GM19452 (cell line): Measurements from ENCODE around the gene ZBTB1.
"Not testable (repeated sequence)": the region's sequence is repeated elsewhere in the genome, so short reads cannot be mapped to it uniquely, and the experiment has no call there.

Source experiments
- ATAC-seq: cut with Tn5 transposase; IDR thresholded peaks from one replicate; pipeline ENCODE4 v1.9.1; 2021; ENCODE audit not compliant: unreplicated experiment

Gene ZBTB1

GRCh38 chr14:64563696-64564095, 59.1 kb downstream of the ZBTB1 start:
- ATAC-seq, result no peak

- ATAC-seq, result no peak
Observed at GRCh38 chr14:64566651-64567122, 62.1 kb downstream of the ZBTB1 start.

GRCh38 chr14:64569138-64569631, 64.6 kb downstream of the ZBTB1 start:
- no peak for ATAC-seq

- not testable (repeated sequence) for ATAC-seq
Observed at GRCh38 chr14:64569646-64570045, 65.1 kb downstream of the ZBTB1 start.

GRCh38 chr14:64572386-64573104, 68.0 kb downstream of the ZBTB1 start:
- ATAC-seq, result no peak

GRCh38 chr14:64573109-64573508, 68.5 kb downstream of the ZBTB1 start:
- ATAC-seq, result no peak
